PC-9 (cell line): Measurements from ENCODE around the gene CHI3L1.

Experiments
- EZH2 ChIP-seq: fragments of 200-600 bp; sonication (generic); IDR thresholded peaks from 2 replicates; pipeline ENCODE4 v1.8.0; 2017; ENCODE audit warnings: antibody characterized with exemption, low read depth
- TF ChIP-seq, protein P1 (sequence below): fragments of 200-600 bp; sonication (generic); conservative IDR thresholded peaks from 2 replicates; pipeline ENCODE4 v1.6.1; 2017; ENCODE audit warnings: mixed run types, antibody characterized with exemption, mild to moderate bottlenecking, moderate library complexity

DNA sequence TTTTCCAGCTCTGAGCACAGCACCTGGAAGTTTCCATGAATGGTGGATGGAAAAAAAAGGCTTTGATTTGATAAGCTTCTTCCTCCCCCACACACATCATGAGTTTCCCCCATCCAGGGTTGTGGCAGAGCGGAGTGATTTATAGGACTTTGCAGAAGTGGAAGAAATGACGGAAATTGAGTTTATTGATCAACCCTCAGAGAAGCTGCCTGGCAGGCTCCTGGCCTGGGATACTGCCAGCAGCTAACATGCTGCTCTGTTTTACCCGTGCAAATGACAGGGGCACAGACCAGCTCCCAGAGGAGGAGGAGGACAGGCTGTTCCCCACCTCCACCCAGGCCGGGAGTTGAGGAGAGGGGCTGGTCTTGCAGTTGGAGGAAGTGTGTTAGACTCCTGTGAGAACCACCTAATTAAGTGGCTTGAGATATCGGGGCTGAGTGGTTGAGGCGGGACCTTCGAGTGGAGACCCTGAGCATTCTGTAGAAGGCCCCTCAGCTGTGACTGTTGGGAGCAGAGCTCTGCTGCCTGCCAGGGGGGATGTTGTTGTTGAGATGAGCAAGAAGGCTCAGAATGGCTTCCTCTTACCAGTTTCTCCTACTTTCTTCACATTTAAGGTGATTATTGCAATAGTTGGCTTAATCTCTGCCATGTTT is 37.2 kb downstream of the CHI3L1 start:
- TF ChIP-seq, protein P1, sequence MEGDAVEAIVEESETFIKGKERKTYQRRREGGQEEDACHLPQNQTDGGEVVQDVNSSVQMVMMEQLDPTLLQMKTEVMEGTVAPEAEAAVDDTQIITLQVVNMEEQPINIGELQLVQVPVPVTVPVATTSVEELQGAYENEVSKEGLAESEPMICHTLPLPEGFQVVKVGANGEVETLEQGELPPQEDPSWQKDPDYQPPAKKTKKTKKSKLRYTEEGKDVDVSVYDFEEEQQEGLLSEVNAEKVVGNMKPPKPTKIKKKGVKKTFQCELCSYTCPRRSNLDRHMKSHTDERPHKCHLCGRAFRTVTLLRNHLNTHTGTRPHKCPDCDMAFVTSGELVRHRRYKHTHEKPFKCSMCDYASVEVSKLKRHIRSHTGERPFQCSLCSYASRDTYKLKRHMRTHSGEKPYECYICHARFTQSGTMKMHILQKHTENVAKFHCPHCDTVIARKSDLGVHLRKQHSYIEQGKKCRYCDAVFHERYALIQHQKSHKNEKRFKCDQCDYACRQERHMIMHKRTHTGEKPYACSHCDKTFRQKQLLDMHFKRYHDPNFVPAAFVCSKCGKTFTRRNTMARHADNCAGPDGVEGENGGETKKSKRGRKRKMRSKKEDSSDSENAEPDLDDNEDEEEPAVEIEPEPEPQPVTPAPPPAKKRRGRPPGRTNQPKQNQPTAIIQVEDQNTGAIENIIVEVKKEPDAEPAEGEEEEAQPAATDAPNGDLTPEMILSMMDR: no peak
- no peak for TF ChIP-seq EZH2
